Natural killer cell (primary cell): ENCODE results near the gene PATL2. TPM values are rescaled to one million over a fixed set of nuclear protein-coding genes. Genes with fewer than 3 reads are reported as not detected.

Source experiments
- ATAC-seq, 3 donors: fragments of 150-1000 bp in 2 of 3; fragments of 200-7000 bp in 1 of 3; cut with Tn5 transposase; 1 replicate in 1 of 3; 2 replicates in 2 of 3; pipeline ENCODE4 v1.10.0; 2021; ENCODE audit warnings: mild to moderate bottlenecking in 2 of 3, moderate library complexity in 2 of 3
- DNase-seq, 2 donors: peaks; one replicate each; pipeline versions ENCODE4 v3.0.0 to v3.0.0-alpha.2; 2013 to 2021; ENCODE audit warnings: mixed read lengths in 1 of 2
- H3K27ac ChIP-seq: one replicate; pipeline ENCODE4 v1.5.1; 2013; ENCODE audit warnings: mild to moderate bottlenecking, low read length
- H3K27me3 ChIP-seq: one replicate; pipeline ENCODE4 v1.6.1; 2013; ENCODE audit warnings: low read length; ENCODE audit not compliant: control insufficient read depth, insufficient read depth
- H3K36me3 ChIP-seq: one replicate; pipeline ENCODE4 v1.6.1; 2013; ENCODE audit warnings: low read length; ENCODE audit not compliant: control insufficient read depth, insufficient read depth
- H3K4me1 ChIP-seq: one replicate; pipeline ENCODE4 v1.6.1; 2013; ENCODE audit warnings: low read length; ENCODE audit not compliant: control insufficient read depth, insufficient read depth
- H3K4me3 ChIP-seq: one replicate; pipeline ENCODE4 v1.5.1; 2013; ENCODE audit warnings: low read length
- H3K9me3 ChIP-seq: one replicate; pipeline ENCODE4 v1.6.1; 2013; ENCODE audit warnings: low read length; ENCODE audit not compliant: control insufficient read depth, insufficient read depth
- H3K27ac Mint-ChIP-seq, 2 donors: one replicate each; pipeline ENCODE4 v1.8.0; 2022; ENCODE audit warnings: mild to moderate bottlenecking in 2 of 2, mixed read lengths in 2 of 2, moderate library complexity in 1 of 2
- H3K27me3 Mint-ChIP-seq, 2 donors: one replicate each; pipeline ENCODE4 v1.8.0; 2022; ENCODE audit warnings: low read depth in 2 of 2, mixed read lengths in 2 of 2
- H3K36me3 Mint-ChIP-seq: one replicate; pipeline ENCODE4 v1.8.0; 2022; ENCODE audit warnings: mixed read lengths
- H3K4me1 Mint-ChIP-seq, 2 donors: one replicate each; pipeline ENCODE4 v1.8.0; 2022; ENCODE audit warnings: mixed read lengths in 2 of 2
- H3K4me3 Mint-ChIP-seq: one replicate; pipeline ENCODE4 v1.8.0; 2022; ENCODE audit warnings: mild to moderate bottlenecking, moderate library complexity, mixed read lengths
- H3K9me3 Mint-ChIP-seq, 2 donors: one replicate each; pipeline ENCODE4 v1.8.0; 2022; ENCODE audit warnings: mixed read lengths in 2 of 2
- WGBS: methylation state at CpG from one replicate; pipeline ENCODE4 v1.1.7; 2013; ENCODE audit warnings: missing lambda C conversion rate; ENCODE audit not compliant: insufficient coverage; 5-methylcytosine and 5-hydroxymethylcytosine counted together
- intact Hi-C: fragments of 100-400 bp; cut with micrococcal nuclease; formaldehyde crosslinking; loops from one replicate; pipeline ENCODE4 v1.14.2; 2022
- total RNA-seq, 4 donors: library from RNA; stranded (reverse); fragments of 120-200 nt in 1 of 4; gene quantifications; one replicate each; pipeline versions ENCODE4 v1.2.3 to v1.2.4, GENCODE V29; 2013 to 2022
- TF ChIP-seq, protein P1 (sequence below): fragments of 200-600 bp; IDR thresholded peaks from one replicate; pipeline ENCODE4 v1.8.0; 2022; ENCODE audit warnings: antibody characterized with exemption

The PATL2 gene
- total RNA-seq, 3 donors from 2014 or later (not counting 1 experiment from before 2014, with no cell fraction given) = 101 to 145 (median 112) TPM

DNA sequence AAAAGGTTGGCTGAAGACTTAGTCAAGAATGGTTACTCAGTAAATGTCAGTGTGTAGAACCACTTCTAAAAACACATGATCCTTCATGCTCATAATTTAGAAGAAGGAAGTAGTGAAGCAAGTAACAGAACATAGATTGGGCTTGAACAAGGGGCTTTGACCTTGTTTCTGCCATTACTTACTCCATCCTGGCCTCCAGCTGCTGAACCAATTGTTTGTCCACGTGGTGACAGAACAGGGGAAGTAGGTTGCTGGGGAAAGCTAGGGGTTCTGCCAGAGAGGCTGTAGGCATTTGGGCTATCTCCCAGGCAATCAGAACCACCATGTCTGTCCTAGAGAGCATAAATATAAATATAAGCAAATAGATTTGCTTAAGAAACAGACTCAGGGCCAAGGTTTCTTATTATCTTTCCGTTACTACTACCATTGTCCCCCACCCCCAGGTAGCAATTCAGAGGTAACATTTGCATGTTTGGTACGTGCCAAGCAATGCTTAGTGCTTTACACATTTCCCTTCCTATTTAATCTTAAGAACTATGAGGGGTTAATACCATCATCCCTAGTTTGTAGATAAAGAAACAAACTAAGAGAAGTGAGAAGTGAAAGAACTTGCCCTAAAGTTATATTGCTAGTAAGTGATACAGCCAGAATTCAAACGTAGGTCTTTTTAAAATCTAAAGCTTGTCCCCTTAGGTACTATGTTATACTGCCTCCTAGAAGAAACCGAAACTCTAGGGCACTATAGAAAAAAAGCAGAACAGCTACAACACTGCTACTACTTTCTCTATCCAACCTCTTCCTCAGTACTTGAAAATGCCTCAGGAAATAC lies 44.7 kb downstream of the PATL2 start:
- Histone ChIP-seq H3K4me1 (peaks cover 44% of the 10 kb centered on the region), H3K9me3 (no peaks in the 10 kb centered on the region), H3K27ac (peak overlapping the region; percentile 86), H3K36me3 (peaks cover 9% of the 10 kb centered on the region), H3K4me3 (peak overlapping the region; percentile 5), H3K27me3 (no peaks in the 10 kb centered on the region)
- Mint-ChIP-seq H3K36me3 (no peaks in the 10 kb centered on the region), H3K9me3 (no peaks in the 10 kb centered on the region), H3K27ac (peak overlapping the region; percentile 89 to 98), H3K27me3 (no peaks in the 10 kb centered on the region), H3K4me3 (peak overlapping the region; percentile 87), H3K4me1 (peaks cover 44 to 47% of the 10 kb centered on the region in 2 donors)
- no peak for ATAC-seq
- DNase-seq = peak in 1 of 2 donors; percentile 59
- TF ChIP-seq, protein P1, sequence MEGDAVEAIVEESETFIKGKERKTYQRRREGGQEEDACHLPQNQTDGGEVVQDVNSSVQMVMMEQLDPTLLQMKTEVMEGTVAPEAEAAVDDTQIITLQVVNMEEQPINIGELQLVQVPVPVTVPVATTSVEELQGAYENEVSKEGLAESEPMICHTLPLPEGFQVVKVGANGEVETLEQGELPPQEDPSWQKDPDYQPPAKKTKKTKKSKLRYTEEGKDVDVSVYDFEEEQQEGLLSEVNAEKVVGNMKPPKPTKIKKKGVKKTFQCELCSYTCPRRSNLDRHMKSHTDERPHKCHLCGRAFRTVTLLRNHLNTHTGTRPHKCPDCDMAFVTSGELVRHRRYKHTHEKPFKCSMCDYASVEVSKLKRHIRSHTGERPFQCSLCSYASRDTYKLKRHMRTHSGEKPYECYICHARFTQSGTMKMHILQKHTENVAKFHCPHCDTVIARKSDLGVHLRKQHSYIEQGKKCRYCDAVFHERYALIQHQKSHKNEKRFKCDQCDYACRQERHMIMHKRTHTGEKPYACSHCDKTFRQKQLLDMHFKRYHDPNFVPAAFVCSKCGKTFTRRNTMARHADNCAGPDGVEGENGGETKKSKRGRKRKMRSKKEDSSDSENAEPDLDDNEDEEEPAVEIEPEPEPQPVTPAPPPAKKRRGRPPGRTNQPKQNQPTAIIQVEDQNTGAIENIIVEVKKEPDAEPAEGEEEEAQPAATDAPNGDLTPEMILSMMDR = no peak
- intact Hi-C loops = no loop called here
- 8% methylated on average over 4 of the region's 5 CpGs for whole genome bisulfite sequencing

DNA sequence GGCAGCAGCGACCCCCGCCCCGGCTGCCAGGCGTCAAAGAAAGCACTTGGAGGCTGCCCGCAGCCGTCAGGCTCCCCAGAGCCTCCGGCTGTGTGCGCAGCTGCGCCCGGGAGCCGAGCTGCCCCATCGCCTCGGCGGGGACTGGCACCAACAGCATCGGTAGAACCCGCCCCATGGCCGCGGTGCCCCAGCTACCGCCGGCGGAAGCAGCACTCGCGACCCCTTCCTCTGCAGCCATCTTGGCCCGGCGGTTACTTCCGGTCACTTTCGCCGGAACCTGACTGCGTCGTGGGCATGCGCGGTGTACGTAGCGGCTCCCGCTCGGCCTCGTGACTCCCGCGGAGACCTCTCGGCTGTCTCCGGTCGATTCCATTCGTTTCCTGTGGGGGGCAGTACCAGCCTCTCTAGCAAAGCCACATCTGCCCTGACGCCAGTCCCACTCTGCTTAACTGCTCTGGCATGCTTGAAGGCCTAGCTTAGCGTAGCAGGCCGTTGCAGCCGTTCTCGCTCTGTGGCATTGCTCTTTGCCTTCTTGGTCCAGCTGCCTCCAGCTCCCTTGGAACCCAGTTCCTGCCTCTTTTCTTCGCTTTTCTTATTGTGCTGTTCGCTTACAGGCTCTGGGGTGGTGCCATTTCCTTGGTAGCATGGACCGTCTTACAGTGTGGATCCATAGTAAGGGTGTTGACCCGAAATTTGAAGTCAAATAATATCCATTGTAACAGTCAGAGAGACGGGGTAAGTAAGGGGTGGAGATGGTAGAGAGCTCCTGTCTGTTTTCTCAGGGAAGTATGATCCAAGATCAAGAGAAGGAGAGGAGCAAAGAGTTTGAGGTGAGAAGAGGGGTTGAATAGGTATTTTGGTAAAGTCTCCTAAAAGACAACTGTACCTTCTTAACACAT lies 47.5 kb downstream of the PATL2 start, which contains the start of gene SPG11:
TSS of gene SPG11 (minus strand) at position 253 of the 899 bp plus-strand sequence. CDS start at position 238, 15 bp downstream.
- Histone ChIP-seq H3K27me3 (no peaks in the 10 kb centered on the region), H3K4me3 (peak within 1 kb of the TSS; percentile 88), H3K27ac (peak within 1 kb of the TSS; percentile 97), H3K9me3 (no peaks in the 10 kb centered on the region), H3K36me3 (peaks cover 17% of the 10 kb centered on the region), H3K4me1 (peaks cover 40% of the 10 kb centered on the region)
- no peaks in the 10 kb centered on the region for H3K27me3 Mint-ChIP-seq
- DNase-seq (peak; percentile 92 to 98), ATAC-seq (peak; percentile 83 to 95 (median 84))
- H3K27ac Mint-ChIP-seq = peak within 1 kb of the TSS; percentile 95 to 98
- H3K4me1 Mint-ChIP-seq = peaks cover 50% of the 10 kb centered on the region in 2 donors
- H3K36me3 Mint-ChIP-seq = peaks cover 6% of the 10 kb centered on the region
- intact Hi-C loops = loop anchor here (1.0 kb wide), 5 partner anchors 14 to 75 kb away; partner anchors contain the start of genes B2M and PATL2
- no peaks in the 10 kb centered on the region for H3K9me3 Mint-ChIP-seq
- WGBS = 3% methylated on average over 53 of the region's 53 CpGs
- TF ChIP-seq, protein P1 = peak; percentile 81
- H3K4me3 Mint-ChIP-seq = peak within 1 kb of the TSS; percentile 97

DNA sequence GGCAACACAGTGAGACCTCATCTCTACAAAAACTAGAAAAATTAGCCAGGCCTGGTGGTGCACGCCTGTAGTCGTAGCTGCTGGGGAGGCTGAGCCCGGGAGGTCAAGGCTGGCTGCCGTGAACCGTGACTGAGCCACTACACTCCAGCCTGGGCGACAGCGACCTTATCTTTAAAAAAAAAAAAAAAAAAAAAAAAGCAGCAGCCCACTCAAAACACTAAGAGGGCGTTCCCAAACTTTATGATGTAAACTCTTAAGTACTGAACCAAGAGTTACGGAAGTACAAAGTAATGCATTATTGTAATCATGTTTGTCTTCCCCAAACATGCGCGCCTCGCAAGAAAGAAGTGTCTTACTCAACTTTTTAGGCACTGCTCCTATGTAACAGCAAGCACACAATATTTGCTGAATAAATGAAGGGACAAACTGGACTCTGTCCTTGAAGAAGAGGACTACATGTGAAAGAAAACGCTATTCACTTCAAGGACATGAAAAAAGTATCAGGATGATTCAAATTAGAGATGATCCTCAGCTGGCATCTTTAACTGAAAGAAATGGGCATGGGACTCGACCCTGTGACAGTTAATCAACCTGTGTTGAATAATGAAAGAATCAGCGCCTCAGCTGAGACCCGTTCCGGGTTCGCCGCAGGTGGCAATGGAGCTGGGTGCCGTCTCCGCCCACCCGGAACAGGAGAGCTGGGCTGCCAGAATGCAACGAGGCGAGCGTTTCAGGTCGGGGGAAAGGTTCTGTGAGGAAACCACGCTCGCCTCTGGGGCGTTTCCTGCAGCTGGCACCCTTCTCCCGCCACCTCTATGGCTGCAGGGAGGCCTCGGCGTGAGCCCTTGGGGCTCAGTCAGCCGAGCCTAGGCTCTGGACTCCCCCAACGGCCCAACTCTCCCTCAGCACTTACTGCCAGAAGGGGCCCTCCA lies 48.4 kb downstream of the PATL2 start:
- H3K36me3 Mint-ChIP-seq = peaks cover 6% of the 10 kb centered on the region
- TF ChIP-seq, protein P1 = no peak
- DNase-seq (peak; percentile 81 to 94), ATAC-seq (peak; percentile 60 to 79 (median 72))
- no peaks in the 10 kb centered on the region for H3K27me3 Mint-ChIP-seq
- H3K27me3 ChIP-seq = no peaks in the 10 kb centered on the region
- peak overlapping the region; percentile 97 for H3K27ac ChIP-seq
- peak overlapping the region; percentile 97 for H3K4me3 Mint-ChIP-seq
- peaks cover 21% of the 10 kb centered on the region for H3K36me3 ChIP-seq
- no peaks in the 10 kb centered on the region for H3K9me3 ChIP-seq
- H3K9me3 Mint-ChIP-seq = no peaks in the 10 kb centered on the region
- H3K4me1 ChIP-seq = peaks cover 40% of the 10 kb centered on the region
- peak overlapping the region; percentile 88 for H3K4me3 ChIP-seq
- WGBS = 5% methylated on average over 34 of the region's 34 CpGs
- H3K4me1 Mint-ChIP-seq = peaks cover 44 to 50% of the 10 kb centered on the region in 2 donors
- peak overlapping the region; percentile 95 to 98 for H3K27ac Mint-ChIP-seq
- intact Hi-C loops = loop anchor here (1.0 kb wide), 5 partner anchors 15 to 76 kb away; partner anchors contain the start of genes B2M and PATL2
